GM12872 (cell line): ENCODE data around the gene RAB43.

Source experiments
- TF ChIP-seq, protein P1 (sequence below): IDR thresholded peaks from 3 replicates; pipeline ENCODE4 v1.5.1; 2011; ENCODE audit warnings: low read depth, mild to moderate bottlenecking, low read length, moderate library complexity; ENCODE audit not compliant: insufficient read depth

RAB43 gene

DNA sequence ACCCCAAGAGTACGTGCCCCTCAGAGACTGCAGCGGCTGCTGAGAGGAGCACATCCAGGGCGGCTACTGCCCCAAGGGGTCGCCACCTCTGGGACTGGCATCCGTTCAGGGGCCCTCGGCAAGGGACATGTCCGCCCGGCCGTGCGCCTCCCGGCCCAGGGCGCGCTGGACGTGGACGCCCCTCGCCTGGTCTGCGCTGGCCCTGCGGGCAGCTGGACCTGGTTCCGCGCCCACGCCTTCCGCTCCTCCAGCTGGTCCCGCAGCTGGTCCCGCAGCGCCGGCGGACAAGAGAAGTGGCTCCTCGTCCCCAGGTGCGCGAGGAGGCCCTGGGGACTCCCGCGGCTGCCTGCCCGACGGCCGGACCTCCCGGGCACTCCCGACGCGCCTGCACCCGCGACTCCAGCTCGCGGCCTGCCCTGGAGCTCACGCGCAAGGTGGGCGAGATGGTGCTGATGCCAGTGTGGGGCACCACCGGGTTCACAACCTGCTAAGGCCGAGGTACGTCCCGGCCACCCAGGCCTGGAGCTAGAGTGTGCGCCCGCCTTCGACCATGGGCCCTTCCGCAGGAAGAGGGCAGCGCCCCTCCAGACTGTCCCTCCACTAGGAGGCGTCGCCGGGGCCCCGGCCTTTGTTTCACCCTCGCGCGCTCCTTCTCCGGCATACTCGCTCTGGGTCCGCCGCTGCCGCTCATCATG, 75.4 kb downstream of the RAB43 start:
- TF ChIP-seq, protein P1, sequence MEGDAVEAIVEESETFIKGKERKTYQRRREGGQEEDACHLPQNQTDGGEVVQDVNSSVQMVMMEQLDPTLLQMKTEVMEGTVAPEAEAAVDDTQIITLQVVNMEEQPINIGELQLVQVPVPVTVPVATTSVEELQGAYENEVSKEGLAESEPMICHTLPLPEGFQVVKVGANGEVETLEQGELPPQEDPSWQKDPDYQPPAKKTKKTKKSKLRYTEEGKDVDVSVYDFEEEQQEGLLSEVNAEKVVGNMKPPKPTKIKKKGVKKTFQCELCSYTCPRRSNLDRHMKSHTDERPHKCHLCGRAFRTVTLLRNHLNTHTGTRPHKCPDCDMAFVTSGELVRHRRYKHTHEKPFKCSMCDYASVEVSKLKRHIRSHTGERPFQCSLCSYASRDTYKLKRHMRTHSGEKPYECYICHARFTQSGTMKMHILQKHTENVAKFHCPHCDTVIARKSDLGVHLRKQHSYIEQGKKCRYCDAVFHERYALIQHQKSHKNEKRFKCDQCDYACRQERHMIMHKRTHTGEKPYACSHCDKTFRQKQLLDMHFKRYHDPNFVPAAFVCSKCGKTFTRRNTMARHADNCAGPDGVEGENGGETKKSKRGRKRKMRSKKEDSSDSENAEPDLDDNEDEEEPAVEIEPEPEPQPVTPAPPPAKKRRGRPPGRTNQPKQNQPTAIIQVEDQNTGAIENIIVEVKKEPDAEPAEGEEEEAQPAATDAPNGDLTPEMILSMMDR, result no peak

DNA sequence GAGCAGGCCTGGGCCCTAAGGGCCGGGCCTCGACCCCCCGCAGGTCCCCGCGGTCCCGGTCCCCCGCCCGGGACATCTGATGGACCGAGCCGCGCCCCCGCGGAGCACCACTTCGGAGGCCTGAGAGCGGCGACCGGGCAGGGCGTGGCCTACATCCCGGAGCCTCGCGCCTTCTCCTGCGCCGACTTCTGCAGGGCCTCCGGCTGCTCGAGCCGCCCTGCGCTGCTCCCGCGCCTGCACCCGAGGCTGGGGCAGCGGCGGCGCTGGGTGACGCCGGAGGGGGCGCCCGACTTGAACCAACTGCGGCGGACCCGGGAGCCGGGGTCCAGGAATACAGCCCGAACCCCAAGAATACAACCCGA, 75.9 kb downstream of the RAB43 start:
- TF ChIP-seq, protein P1, result no peak

DNA sequence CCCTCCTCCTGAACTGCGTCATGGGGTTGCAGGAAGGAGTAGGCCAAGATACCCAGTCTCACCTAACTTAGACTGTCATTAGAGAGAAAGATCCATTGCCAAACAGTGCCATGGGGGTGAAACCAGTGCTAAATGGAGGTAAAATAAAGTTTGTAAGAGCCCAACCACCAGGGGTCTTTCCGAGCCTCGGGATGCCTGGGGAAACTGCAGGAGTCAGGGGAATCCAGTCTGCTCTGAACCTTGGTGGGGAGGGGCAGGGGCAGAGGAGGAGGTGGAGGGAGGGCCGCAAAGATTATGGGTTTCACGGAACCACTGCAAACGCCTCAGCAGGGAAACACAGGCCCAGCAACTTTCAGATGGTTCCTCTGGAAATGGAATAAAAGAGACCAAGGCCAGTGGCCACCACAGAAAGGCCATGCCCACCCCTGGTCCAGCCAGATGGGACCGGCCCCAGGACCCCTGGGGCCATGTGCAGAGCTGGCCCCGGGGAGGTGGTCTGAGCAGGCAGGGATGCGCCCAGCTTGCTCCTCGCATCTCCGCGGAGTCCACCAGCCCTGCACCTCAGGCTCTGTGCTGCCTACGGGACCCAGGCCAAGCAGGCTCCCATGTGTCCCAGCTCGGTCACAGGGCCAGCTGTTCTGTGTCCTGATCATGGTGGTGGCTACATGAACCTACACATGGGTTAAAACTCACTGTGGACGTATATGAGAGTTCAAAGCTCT, 80.9 kb downstream of the RAB43 start:
- TF ChIP-seq, protein P1, result no peak

DNA sequence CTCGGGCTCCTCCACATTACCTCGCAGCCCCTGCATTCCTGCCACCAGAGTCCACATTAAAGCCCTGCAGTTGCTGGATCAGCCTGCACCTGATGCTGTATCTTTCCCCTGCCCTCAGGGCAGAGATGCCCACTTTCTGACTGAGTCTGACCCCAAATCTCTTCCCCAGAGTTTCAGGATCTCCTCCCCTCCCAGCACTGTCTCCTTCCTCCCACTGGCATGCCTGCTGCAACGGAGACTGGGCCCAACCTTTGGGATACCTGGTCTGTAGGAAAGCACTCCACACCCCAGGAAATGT, 81.6 kb downstream of the RAB43 start:
- TF ChIP-seq, protein P1, result no peak

DNA sequence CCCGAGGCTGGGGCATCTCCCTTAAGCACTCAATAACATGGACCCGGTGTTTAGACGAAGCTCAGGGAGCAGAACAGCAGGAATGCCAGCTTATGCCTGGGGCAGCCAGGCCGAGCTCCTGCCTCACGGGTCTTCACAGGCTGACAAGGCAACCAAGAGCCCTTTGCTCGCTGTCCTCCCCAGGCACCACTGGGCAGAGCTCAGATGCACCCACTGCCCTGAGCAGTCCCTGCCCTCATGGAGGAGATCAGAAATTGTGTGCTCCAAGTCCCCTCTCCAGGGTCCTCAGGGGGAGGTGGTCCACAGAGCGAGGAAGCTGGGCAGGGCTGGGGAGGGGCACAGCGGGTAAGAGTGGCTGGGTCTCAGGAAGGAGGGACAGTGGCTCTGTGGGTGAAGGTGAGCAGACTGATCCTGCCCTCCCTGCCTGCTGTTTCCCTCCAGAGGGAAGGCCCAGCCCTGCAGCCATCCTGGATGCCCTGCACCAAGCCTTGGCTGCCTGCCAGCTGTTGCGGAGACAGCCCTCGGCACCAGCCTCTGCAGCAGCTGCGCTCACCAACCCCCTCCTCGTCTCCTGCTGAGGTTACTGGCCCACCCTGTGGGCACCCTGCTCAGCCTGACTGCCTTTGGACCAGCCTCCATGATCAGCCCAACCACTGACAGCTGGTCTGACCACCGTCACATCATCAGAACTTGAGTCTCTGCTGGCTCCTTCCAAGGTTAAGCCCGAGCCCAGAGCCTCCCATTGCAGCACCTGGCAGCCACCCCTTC, 82.1 kb downstream of the RAB43 start:
- TF ChIP-seq, protein P1, result no peak

DNA sequence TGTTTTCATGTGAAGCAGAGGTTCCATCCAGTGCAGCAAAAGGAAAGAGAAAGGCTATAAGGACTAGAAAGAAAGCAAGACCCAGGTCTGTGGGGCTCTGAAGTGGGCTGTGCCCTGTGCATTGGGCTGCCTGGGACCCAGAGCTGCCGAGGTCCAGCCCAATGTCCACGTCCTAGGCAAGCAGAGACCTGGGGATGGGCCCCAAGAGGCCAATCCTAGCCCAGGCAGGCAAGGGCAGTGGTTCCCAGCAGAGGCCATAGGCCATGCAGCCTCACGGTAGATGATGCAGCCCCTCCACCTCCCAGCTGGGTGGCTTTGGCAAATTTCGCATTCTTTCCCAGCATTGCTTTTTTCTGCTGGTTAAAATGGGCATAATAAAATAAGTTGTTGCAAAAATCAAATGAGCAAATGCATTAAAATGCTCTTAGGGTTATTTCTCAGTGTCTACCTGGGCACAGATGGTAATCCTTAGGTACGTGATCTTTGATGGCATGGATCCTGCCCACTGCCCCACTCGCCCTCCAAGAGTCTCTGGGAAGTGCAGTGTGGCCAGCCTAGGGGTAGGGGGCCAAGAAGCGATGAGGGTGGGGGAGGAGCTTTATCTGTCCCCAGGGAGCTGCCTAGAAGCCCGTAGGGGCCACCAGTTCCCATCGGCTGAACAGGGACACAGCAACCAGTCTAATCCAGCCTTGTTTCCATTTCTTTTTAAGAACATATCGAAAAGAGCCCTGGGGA, 83.3 kb downstream of the RAB43 start:
- TF ChIP-seq, protein P1, result no peak
